GM18526 (cell line): ENCODE measurements around the gene CPT1C.
A peak's percentile ranks its signal among the peaks of the same experiment; 100 is the strongest.

Experiments
- POLR2A ChIP-seq: IDR thresholded peaks from 3 replicates; pipeline ENCODE4 v1.6.1; 2011; ENCODE audit not compliant: insufficient read length; ENCODE audit errors: extremely low read depth

Gene CPT1C

DNA sequence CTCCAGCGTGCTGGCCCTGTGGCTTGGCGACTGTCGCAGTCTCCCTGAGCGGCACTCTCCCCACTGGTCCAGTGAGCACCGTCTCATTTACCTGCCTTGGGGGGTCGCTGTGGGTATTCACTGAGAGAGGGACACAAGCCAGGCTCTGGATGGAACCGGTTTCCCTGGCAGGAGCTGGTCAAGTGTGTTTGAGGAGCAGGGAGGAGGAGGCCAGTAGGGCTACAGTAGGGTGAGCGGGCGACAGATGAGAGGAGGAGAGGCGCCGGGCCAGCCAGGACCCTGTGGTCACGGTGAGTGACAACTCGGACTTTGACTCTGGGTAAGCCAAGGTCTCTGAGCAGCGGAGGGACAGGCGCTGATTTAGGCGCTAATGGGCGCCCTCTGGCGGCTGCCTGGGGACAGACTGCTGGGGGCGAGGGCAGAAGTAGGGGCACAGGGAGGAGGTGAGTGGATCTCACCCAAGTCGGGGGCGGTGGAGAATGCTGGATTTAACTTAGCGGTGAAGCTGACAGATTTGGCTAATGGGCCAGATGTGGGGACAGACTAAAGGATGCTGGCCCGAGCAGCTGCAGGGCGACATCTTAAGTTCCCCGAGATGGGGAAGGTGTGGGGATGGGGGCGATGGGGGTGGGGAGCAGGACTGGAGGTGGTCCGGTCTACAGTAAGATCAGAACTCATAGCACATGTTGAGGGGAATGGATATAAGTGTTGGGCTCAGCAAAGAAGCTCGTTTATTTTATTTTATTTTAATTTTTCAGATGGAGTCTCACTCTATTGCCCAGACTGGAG, 18.6 kb upstream of the CPT1C start:
- TF ChIP-seq POLR2A: no peak

- peak; percentile 90 for TF ChIP-seq POLR2A
Observed at GRCh38 chr19:49676136-49676783, 14.7 kb upstream of the CPT1C start.

DNA sequence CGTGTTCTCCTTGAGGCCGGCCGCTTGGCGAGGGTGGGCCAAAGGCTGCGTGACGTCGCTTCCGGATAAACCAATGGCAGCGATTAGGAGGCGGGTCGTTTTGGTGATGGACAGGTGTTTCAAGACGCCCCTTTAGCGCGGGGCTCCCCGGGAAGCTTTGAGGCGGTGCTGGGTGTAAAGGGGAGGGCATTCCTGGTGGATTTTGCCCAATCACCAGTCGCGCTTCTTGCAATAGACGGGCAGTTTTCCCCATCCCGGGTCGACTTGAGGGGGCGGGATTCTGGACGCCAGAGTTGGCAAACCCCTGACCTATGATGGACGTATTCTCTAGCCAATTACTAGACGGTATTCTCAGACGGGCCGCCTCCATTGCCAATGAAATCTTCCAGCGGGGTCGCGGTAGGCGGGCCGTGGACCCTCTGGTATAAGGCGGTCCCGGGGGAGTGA, 14.1 kb upstream of the CPT1C start:
- no peak for TF ChIP-seq POLR2A

DNA sequence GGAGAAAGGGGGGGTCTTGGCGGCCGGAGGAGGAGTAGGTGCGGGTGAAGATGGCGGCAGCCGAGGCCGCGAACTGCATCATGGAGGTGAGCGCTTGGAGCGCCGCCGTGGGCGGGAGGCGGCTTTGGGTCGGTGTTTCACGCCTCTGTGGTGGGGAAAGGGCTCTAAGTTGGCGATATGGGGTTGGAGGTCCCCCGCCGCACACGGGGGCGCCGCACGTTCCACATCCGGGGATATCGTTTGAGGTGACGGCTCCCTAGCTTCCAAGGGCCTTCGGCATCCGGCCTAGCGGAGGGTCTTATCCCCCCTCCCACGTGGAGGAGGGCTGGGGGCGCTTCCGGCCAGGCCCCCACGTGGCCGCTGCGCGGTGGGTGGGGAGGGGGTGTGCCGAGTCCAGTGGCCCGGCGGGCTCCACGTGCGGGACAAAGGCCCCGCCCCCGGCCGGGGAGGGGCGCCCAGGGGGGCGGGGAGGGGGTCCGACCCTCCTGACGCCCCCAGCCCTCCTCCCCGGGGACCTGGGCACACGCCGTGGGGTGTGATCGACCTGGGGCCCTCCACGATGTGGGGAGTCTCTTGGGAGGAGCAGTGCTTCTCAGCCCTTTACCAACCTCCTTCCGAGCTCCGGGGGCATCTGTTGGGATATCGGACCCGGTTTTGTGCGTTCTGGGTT, 13.6 kb upstream of the CPT1C start, which contains the start of gene PRMT1:
Gene PRMT1, plus strand, starts transcription at position 41 of the 670 bp plus-strand sequence. Its CDS starts 10 bp downstream, at position 51.
- TF ChIP-seq POLR2A: peak; percentile 88

- peak; percentile 40 for TF ChIP-seq POLR2A
Observed at GRCh38 chr19:49677901-49678674, 12.8 kb upstream of the CPT1C start.

DNA sequence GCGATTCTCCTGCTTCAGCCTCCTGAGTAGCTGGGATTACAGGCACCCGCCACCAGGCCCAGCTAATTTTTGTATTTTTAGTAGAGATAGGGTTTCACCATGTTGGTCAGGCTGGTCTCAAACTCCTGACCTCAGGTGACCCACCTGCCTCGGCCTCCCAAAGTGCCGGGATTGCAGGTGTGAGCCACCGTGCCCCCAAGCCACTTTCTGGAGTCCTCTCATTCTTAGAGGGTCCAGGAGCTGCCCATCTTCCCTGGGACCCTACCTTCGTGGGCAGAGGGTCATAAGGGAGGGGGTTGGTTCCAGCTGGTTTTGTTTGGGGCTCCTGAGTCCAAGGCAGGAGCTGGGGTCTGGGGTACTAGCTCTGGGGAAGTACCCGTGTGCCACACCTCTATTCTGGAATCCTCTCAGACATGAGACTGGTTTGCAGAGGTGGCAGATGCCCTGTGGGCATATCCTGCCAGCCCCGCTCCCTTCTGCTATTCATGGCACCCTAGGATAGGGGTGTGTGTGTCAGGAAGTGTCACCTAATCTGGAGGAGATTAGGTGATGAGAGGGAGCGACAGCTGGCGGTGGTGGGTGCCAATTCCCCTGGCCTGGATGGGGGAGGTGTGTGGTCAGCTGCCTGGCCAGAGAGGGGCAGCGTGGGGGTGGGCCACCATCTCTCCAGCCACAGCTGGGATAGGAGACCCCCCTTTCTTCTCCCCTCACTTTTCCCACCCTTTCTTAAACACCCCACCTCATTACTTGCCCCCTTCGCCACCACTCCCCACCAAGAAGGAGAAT, 11.7 kb upstream of the CPT1C start:
- no peak for TF ChIP-seq POLR2A

DNA sequence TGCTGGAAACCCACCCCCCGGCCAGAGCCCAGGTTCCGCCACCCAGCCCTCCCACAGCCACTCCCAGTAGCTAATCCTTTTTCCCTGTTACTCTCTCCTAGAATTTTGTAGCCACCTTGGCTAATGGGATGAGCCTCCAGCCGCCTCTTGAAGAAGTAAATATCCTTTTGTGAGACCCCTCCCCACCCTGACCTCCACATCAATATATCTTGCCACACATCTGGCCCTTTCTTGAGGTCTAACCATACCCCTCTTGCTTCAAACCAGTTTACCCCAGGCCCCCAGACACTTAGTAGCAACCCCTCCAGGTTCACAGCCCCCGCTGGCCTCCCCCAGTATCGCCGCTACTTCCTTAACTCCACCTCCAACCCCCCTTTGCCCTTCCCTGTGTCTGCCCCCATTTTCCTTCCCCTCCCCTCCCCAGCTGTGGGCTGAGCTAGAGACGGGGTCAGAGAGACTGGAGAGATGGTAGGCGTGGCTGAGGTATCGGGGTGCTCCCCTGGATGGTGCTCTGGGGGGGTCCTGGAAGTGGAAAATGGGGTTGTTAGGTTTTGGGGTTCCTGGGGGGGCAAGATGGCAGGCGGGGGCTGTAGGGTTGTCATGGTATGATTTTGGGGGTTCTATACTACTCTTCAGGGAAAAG, 11.0 kb upstream of the CPT1C start:
- TF ChIP-seq POLR2A: no peak

GRCh38 chr19:49680421-49681351, 10.2 kb upstream of the CPT1C start:
- no peak for TF ChIP-seq POLR2A

DNA sequence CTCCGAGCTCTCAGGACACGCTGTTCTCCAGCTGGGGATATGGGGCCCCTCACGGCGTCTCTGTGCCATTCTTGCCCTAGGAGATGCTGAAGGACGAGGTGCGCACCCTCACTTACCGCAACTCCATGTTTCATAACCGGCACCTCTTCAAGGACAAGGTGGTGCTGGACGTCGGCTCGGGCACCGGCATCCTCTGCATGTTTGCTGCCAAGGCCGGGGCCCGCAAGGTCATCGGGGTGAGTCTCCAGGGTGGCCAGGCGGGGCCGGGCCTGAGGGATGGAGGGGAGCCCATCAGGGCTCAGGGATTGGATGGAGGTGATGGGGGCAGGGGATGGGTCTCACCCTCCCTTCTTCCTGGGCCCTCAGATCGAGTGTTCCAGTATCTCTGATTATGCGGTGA, 9.1 kb upstream of the CPT1C start:
- TF ChIP-seq POLR2A: no peak

DNA sequence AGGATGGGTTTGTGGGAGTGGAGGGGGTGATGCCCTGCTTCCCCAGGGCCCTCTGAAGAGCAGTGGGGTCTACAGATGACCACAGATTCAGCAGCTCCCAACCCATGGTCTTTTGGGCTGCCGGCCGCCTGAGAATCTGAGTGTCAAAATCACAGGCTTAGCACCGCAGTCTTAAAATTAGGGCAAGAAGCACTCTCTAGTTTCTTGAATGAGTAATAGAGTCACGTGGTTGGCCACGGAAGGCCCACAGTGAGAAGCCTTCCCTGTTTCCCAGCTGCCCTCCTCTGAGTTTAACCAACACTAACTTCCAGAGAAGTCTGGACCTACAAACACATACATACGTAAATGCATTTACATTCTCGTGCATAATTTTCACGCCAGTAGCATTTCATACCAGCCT, 8.6 kb upstream of the CPT1C start:
- TF ChIP-seq POLR2A: no peak

DNA sequence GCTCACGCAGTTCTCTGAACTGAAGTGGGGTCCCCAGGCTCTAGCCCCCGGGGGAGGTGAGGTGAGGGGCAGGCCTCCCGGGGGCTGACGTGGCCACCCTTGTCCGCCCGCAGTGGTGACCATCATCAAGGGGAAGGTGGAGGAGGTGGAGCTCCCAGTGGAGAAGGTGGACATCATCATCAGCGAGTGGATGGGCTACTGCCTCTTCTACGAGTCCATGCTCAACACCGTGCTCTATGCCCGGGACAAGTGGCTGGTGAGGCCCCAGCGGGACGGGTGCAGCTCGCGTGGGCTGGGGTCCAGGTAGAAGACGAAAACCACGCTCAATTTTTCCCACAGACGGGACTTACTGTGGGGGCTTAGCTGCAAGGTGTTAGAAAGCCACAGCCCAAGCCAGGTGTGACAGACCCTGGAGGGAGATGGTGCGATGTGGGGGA, 7.1 kb upstream of the CPT1C start:
- TF ChIP-seq POLR2A: no peak

GRCh38 chr19:49684251-49684982, 6.5 kb upstream of the CPT1C start:
- no peak for TF ChIP-seq POLR2A
